Activated CD4-positive, alpha-beta T cell treated with anti-CD3 and anti-CD28 coated beads, Interleukin-2, amount 10 ng/mL, durations not matched to agents 24 days and 14 days (primary cell): Measurements from ENCODE around the gene EIF6. TPM values are rescaled to one million over a fixed set of nuclear protein-coding genes. Genes with fewer than 3 reads are reported as not detected.

Source experiments
- DNase-seq: peaks from one replicate; pipeline ENCODE4 v3.0.0; 2022
- H3K27ac Mint-ChIP-seq: one replicate; pipeline ENCODE4 v1.8.0; 2022; ENCODE audit warnings: mild to moderate bottlenecking, mixed read lengths
- H3K27me3 Mint-ChIP-seq: one replicate; pipeline ENCODE4 v1.8.0; 2022; ENCODE audit warnings: mixed read lengths
- H3K36me3 Mint-ChIP-seq: one replicate; pipeline ENCODE4 v1.8.0; 2022; ENCODE audit warnings: low read depth, mild to moderate bottlenecking, mixed read lengths
- H3K4me1 Mint-ChIP-seq: one replicate; pipeline ENCODE4 v1.8.0; 2021; ENCODE audit warnings: mixed read lengths
- H3K4me3 Mint-ChIP-seq: one replicate; pipeline ENCODE4 v1.8.0; 2022; ENCODE audit warnings: mild to moderate bottlenecking, moderate library complexity, mixed read lengths
- H3K9me3 Mint-ChIP-seq: one replicate; pipeline ENCODE4 v1.8.0; 2021; ENCODE audit warnings: mixed read lengths
- intact Hi-C: fragments of 100-400 bp; cut with micrococcal nuclease; formaldehyde crosslinking; loops from one replicate; pipeline ENCODE4 v1.15.1; 2023
- total RNA-seq: library from RNA; stranded (reverse); gene quantifications from 2 replicates; pipeline ENCODE4 v1.2.3, GENCODE V29; 2022

Gene EIF6
- 211 and 216 TPM in 2 replicates for total RNA-seq

DNA sequence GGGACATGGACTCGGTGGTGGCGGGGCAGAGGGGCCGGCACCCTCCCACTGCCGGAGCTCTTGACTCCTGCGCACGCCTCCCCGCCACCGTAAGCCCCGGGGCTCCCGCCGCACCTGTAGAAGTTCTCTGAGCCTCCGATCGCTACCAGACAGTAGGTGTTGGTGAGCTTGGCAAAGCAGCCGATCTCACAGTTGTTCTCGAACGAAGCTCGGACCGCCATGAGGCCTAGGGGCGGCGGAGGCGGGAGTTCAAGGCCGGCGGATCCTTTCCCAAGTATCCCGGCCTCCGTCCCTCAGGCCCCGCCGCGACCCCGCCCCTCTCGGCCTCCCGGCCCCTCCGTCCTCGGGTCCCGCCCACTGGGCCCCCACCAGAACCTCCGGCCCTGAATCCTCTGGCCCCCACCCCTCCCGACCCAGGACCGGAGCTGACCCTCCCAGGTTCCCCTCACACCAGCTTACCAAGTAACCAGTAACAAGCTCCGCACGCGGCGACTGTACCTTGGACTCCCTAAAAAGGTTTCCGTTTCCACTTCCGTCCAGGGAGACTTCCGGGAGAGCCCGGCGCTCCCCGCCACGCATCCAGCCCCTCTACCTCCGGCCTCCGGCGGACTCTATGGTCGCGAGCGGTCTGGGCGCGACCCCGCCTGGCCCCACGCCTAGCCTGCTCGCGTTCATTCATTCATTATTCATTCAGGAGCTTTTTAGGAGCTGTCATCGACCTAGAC, at the start of gene EIF6:
Gene EIF6 (minus strand): TSS at position 506 of the 725 bp plus-strand sequence. CDS start 285 bp downstream, at position 221.
- intact Hi-C loops = loop anchor here (1.0 to 2.0 kb wide), 2 partner anchors 20 to 137 kb away; partner anchors contain the start of gene EDEM2
- H3K4me3 Mint-ChIP-seq = peak within 1 kb of the TSS; percentile 90
- no peaks in the 10 kb centered on the region for H3K9me3 Mint-ChIP-seq
- peak; percentile 94 for DNase-seq
- H3K27ac Mint-ChIP-seq = peak within 1 kb of the TSS; percentile 95
- peaks cover 27% of the 10 kb centered on the region for H3K4me1 Mint-ChIP-seq
- H3K27me3 Mint-ChIP-seq = no peaks in the 10 kb centered on the region
- peaks cover 36% of the 10 kb centered on the region for H3K36me3 Mint-ChIP-seq

DNA sequence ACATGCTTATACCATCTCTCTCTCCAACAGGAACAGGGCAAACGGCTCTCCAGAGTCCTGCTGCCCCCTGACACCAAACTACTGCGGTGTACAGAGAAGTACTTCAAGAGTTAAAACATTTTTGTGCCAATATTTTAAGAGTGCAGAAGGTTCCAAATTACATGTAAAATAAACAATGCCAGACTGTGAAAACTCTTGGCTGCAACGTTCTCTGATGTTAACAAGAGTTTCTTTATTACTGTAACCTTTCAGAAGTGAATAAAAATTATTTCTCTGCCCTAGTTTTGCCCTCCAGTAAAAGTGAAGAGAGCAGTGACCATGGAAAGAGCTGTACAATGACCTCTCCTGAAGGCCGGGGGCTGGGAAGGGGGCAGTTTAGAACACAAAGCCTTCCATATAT, 49.0 kb upstream of the EIF6 start:
- no peaks in the 10 kb centered on the region for H3K27me3 Mint-ChIP-seq
- DNase-seq = no peak
- peaks cover 2% of the 10 kb centered on the region for H3K36me3 Mint-ChIP-seq
- no peaks in the 10 kb centered on the region for H3K9me3 Mint-ChIP-seq
- intact Hi-C loops = no loop called here
- H3K27ac Mint-ChIP-seq = no peak overlapping the region
- H3K4me3 Mint-ChIP-seq = no peak overlapping the region
- peaks cover 18% of the 10 kb centered on the region for H3K4me1 Mint-ChIP-seq

DNA sequence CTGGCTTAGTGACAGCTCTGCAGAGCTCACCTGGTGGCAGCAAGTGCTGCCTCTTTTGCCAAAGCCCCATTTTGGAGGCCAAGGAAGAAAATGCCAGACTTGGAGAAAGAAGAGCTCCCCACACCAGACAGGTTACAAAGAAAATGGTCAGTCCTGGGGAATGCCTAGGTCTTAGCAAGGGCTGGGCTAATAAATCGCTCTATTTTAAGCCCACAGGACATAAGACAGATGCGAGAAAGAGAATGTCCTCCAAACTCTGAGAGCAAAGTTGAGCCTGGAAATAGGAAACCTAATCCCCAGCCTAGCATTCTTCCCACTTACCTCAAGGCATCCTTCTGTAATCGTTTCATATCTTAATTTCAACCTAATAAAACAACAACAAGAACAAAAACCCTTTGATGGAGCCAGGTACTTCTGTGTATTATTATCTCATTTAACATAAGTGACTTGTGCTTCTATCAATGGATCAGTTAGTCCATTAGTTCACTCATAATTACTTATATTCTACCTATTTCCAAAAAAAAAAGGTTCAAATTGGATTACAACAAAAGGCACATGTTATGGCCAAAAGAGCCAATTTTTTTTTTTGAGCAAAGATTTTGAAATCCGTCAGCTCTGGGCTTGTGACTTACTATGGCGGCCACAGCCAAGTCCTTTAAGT, 48.1 kb upstream of the EIF6 start:
- Mint-ChIP-seq H3K9me3 (no peaks in the 10 kb centered on the region), H3K27ac (no peak overlapping the region), H3K4me3 (no peak overlapping the region), H3K4me1 (peaks cover 25% of the 10 kb centered on the region), H3K27me3 (no peaks in the 10 kb centered on the region), H3K36me3 (peaks cover 2% of the 10 kb centered on the region)
- intact Hi-C loops = no loop called here
- DNase-seq = no peak

DNA sequence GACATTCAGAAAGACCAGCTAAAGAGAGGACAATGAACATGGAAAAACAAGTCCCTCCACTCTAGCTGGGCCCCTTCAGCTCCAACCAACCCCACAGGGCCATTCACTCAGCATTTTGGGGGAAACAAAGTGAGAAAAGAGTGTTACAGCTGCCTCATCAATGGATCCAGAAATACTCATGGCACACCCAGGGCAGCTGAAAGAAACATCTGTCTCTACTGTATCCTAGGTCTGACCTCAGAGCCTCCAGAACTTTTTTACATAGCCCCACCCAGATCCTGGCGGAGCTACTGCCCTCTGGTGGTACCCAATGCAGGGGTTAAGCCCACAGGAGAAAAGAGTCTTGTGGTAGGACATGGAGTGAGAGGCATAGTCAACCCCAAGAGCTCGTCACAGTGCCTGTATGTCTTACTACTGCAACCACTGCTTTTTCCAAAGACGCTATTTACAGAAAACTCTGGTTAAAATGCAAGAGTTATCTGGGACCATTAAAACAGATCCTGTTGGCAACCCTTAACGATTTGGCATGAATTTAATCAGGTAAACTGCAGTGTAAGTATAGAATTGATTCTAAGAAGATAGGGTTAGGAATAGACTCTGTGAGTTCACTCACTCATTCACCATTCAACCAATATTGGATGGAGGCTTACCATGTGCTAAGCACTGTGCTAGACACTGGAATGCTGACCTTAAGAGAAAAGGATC, 45.0 kb upstream of the EIF6 start:
- Mint-ChIP-seq H3K9me3 (no peaks in the 10 kb centered on the region), H3K36me3 (peaks cover 4% of the 10 kb centered on the region), H3K27ac (peak overlapping the region; percentile 74), H3K4me3 (no peak overlapping the region), H3K27me3 (no peaks in the 10 kb centered on the region), H3K4me1 (peaks cover 36% of the 10 kb centered on the region)
- intact Hi-C loops = loop anchor here (1.0 kb wide), 1 partner anchor 25 kb away; no protein-coding TSS in a partner anchor
- peak; percentile 83 for DNase-seq

DNA sequence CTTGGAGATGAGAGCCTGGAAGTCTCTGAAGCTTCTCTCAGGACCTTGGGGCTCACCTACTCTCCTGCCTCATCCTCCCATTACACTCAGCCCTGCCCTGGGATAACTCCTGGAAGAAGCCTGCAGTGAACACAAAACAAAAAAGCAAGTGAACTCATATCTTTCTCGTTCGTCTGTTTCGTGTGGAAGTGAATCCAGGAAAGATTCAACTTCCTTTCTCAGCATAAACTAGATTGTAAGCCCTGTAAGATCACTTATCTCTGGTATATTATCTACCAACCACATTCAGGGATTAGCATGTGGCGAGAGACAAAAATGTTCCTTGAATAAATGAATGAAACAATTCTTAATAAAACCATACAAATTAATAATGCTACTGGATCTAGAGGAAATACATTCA, 44.1 kb upstream of the EIF6 start:
- no peak overlapping the region for H3K4me3 Mint-ChIP-seq

DNA sequence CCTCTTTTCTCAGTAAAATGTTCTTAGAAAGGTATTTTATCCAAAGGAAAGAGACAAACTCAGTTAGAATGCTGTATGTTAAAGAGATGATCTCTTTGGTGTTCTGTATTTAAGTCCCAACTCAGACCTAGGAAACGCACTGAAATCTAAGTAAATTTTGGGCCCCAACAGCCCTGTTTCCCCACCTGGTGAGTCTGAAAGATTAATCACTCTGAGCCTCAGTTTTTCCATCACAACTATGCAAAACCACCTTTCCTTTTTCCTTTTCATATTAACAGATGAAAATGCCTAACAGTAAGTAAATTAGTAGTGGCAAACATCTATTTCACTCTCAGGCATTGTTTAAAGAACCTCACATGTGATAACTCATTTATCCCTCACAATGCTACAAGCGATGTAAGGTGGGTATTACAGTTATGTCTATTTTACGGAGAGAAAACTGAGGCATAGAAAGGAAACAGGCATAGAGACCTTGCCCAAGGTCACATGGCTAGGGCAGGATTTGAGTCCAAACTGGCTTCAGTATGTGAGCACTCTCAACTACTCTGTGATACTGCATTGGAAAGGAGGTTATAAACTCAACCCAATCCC, 43.6 kb upstream of the EIF6 start:
- no peaks in the 10 kb centered on the region for H3K27me3 Mint-ChIP-seq
- peak overlapping the region; percentile 11 for H3K4me3 Mint-ChIP-seq
- H3K36me3 Mint-ChIP-seq = peaks cover 6% of the 10 kb centered on the region
- no peak for DNase-seq
- intact Hi-C loops = no loop called here
- H3K9me3 Mint-ChIP-seq = no peaks in the 10 kb centered on the region
- peak overlapping the region; percentile 74 for H3K27ac Mint-ChIP-seq
- H3K4me1 Mint-ChIP-seq = peaks cover 39% of the 10 kb centered on the region

More for the DNA sequence above, 44.1 kb upstream of the EIF6 start:
- DNase-seq = no peak
- H3K27ac Mint-ChIP-seq = peak overlapping the region; percentile 74
- intact Hi-C loops = loop anchor here (1.0 kb wide), 1 partner anchor 24 kb away; no protein-coding TSS in a partner anchor
- H3K4me1 Mint-ChIP-seq = peaks cover 36% of the 10 kb centered on the region
- H3K27me3 Mint-ChIP-seq = no peaks in the 10 kb centered on the region
- peaks cover 6% of the 10 kb centered on the region for H3K36me3 Mint-ChIP-seq
- no peaks in the 10 kb centered on the region for H3K9me3 Mint-ChIP-seq

DNA sequence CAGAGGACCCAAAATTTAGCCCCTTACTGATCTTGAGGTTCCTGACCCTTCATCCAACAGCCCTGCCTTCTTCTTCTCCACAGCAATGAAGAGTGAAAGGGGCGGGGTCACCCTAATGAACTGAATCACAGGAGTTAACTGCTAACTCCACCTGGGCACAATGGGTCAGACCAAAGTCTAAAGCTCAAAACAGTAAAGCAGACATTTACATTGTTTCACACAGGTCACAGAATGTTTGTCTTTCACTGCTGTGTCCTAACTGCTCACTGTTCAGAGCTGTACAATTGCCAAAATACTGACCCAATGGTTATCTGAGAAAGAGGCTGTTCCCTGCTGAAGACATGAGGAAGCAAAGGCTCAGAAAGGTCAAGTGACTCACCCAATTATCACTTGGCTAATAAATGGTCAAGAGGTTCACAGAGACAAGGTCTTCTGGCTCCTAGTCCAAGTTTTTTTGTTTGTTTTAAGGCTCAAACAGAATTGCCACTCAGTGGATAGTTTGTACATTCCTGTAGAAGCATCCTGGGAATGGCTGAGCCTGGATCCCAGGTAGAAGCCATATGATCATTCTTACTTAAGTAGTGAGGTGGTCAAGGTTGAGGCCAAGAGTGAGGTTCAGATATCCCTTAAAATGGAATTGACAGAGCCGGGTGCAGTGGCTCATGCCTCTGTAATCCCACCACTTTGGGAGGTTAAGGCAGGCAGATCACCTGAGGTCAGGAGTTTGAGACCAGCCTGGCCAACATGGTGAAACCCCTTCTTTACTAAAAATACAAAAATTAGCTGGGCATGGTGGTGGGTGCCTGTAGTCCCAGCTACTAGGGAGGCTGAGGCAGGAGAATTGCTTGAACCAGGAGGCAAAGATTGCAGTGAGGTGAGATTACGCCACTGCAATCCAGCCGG, 42.8 kb upstream of the EIF6 start:
- no peaks in the 10 kb centered on the region for H3K9me3 Mint-ChIP-seq
- H3K27me3 Mint-ChIP-seq = no peaks in the 10 kb centered on the region
- no peak for DNase-seq
- peaks cover 42% of the 10 kb centered on the region for H3K4me1 Mint-ChIP-seq
- H3K4me3 Mint-ChIP-seq = no peak overlapping the region
- peak overlapping the region; percentile 74 for H3K27ac Mint-ChIP-seq
- peaks cover 9% of the 10 kb centered on the region for H3K36me3 Mint-ChIP-seq
- intact Hi-C loops = no loop called here

DNA sequence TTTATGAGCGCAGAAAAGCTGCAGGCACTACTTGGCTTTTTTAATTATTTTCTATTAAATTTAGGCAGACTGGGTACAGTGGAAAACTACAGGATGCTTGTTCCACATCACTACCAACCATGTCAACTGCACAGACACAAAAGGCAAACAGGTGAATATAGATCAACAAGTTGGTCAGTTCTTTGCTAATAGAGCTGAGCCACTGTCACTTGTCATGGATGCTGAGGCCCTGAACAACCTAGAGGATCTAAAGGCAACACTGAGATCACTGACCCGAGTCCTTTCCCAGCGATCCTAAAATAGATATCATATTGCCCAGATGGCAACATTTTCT, 42.1 kb upstream of the EIF6 start:
- H3K9me3 Mint-ChIP-seq = no peaks in the 10 kb centered on the region
- peaks cover 42% of the 10 kb centered on the region for H3K4me1 Mint-ChIP-seq
- no peaks in the 10 kb centered on the region for H3K27me3 Mint-ChIP-seq
- intact Hi-C loops = no loop called here
- H3K27ac Mint-ChIP-seq = no peak overlapping the region
- H3K4me3 Mint-ChIP-seq = no peak overlapping the region
- peaks cover 9% of the 10 kb centered on the region for H3K36me3 Mint-ChIP-seq
- no peak for DNase-seq

DNA sequence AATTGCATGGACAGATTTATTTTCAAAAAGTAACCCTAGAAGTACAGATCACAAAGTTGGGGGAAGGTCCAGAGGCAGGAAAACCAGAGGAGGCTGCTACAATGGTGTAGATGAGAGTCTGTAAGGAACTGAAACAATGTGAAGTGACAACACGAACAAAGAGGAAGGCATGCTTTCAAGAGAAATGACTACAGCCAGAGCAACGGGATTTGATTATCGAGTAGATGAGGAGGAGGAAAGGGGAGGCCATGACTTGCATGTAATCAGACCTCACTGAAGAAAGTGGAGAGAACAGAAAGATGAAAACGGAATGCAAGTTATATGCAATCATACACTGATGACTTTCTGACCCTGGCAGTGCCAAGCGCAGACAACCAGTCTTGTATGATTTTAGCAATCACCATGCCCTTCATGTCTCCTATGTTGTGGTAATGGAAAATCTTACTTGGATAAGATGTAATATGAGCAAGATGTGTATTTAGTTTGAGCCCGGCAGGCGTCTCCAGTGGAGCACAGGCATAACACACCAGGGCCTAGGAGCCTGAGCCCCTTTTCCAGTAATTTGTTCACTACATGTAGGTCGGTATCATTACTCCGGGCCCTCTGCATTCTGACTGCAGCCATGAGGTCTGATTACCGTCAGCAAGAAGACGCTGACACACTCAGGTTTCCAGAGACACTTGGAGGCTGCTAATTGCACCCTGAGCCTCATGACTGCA, 41.6 kb upstream of the EIF6 start:
- H3K27me3 Mint-ChIP-seq = no peaks in the 10 kb centered on the region
- H3K36me3 Mint-ChIP-seq = peaks cover 9% of the 10 kb centered on the region
- intact Hi-C loops = no loop called here
- no peak overlapping the region for H3K4me3 Mint-ChIP-seq
- no peaks in the 10 kb centered on the region for H3K9me3 Mint-ChIP-seq
- peak overlapping the region; percentile 62 for H3K27ac Mint-ChIP-seq
- H3K4me1 Mint-ChIP-seq = peaks cover 37% of the 10 kb centered on the region
- no peak for DNase-seq

DNA sequence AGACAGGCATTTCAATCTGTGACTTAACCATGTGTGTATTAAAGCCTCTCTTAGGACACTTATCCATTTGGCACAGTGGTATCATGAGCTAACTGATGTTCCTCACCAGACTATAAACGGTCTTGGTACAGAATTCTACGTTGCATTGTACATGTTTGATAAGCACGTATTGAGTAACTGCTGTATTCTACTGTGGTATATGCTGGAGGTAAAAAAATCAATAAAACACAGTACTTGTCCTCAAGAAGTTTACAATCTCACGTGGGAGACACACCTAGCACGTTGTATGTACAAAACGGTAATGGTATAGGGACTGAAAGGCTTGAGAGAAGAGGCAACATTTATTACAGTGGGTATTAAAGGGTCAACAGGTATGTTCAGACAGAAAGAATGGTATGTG, 40.8 kb upstream of the EIF6 start:
- no peak for DNase-seq
- Mint-ChIP-seq H3K36me3 (peaks cover 11% of the 10 kb centered on the region), H3K9me3 (no peaks in the 10 kb centered on the region), H3K4me1 (peaks cover 33% of the 10 kb centered on the region), H3K27me3 (no peaks in the 10 kb centered on the region), H3K27ac (peak overlapping the region; percentile 39), H3K4me3 (no peak overlapping the region)
- intact Hi-C loops = no loop called here

DNA sequence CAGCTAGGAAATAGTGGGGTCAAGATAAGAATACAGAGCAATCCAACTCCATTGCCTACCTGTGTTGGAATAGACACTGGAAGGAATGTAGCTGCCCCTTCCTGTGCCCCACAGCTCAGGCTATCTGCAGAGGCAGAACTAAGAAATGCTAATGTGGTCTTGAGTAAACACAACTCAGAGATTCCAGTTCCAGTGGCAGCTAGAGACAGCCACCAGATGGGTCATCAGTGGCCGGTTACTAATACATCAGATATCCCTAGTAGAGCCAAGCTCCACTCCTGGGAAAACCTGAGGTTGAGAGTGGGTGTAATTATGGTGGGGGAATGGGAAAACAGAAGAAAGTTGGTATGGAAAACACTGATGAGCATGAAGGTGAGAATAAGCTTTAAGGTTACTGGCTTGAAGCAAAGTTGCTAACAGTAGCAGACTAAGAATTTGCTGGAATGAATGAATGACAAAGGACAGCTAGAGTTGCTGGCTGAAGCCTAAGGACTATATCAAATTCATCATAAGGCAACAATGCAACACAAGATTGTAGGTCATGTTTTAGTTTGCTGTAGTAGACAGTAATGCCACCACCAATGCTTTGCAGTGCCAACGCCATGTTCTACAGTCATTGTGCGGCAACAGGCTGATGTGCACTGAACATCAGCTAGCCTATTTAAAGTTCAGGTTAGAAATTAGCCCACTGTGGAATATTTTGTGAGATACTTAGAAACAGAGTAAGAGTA, 36.0 kb upstream of the EIF6 start:
- no peaks in the 10 kb centered on the region for H3K9me3 Mint-ChIP-seq
- DNase-seq = no peak
- H3K4me3 Mint-ChIP-seq = no peak overlapping the region
- peaks cover 34% of the 10 kb centered on the region for H3K4me1 Mint-ChIP-seq
- H3K27me3 Mint-ChIP-seq = no peaks in the 10 kb centered on the region
- intact Hi-C loops = no loop called here
- peaks cover 8% of the 10 kb centered on the region for H3K36me3 Mint-ChIP-seq
- no peak overlapping the region for H3K27ac Mint-ChIP-seq

DNA sequence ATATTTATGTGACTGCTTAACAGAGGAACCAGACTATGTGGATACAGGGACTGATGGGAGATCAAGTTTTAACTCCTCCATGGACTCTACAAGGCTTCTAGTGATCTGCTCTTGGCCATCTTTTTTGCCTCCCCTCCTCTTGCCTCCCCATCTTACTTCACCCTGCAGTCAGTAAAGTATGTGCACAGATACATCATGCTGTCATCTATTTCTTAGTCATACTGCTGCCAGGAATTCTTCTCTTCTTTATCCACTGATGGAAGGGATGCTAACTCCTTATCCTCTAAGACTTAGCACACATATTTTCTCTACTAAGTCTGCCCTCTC, 35.3 kb upstream of the EIF6 start:
- Mint-ChIP-seq H3K9me3 (no peaks in the 10 kb centered on the region), H3K4me1 (peaks cover 38% of the 10 kb centered on the region), H3K36me3 (peaks cover 10% of the 10 kb centered on the region), H3K27ac (peak overlapping the region; percentile 26), H3K27me3 (no peaks in the 10 kb centered on the region), H3K4me3 (no peak overlapping the region)
- intact Hi-C loops = no loop called here
- no peak for DNase-seq
